Endodermal cell (in vitro differentiated cells): ENCODE results near the gene TMEM150C. TPM values are rescaled to one million over a fixed set of nuclear protein-coding genes. Genes with fewer than 3 reads are reported as not detected.

ENCODE experiments used
- DNase-seq: peaks from one replicate; pipeline ENCODE4 v3.0.0-alpha.2; 2017
- H3K27ac ChIP-seq: 2 replicates; pipeline ENCODE4 v1.5.1; 2013; ENCODE audit warnings: mild to moderate bottlenecking, low read depth, low read length, moderate library complexity
- H3K27me3 ChIP-seq: 2 replicates; pipeline ENCODE4 v1.6.1; 2013; ENCODE audit warnings: mild to moderate bottlenecking, low read length, moderate library complexity; ENCODE audit not compliant: insufficient read depth, control insufficient read depth, poor library complexity, severe bottlenecking
- H3K36me3 ChIP-seq: 2 replicates; pipeline ENCODE4 v1.7.0; 2013; ENCODE audit warnings: mild to moderate bottlenecking, low read length, moderate library complexity; ENCODE audit not compliant: control insufficient read depth, insufficient read depth
- H3K4me1 ChIP-seq: one replicate; pipeline ENCODE4 v1.7.0; 2013; ENCODE audit warnings: low read length; ENCODE audit not compliant: control insufficient read depth, insufficient read depth
- H3K4me3 ChIP-seq: 2 replicates; pipeline ENCODE4 v1.5.1; 2013; ENCODE audit warnings: mild to moderate bottlenecking, low read length, moderate library complexity
- H3K9ac ChIP-seq: 2 replicates; pipeline ENCODE4 v1.6.1; 2013; ENCODE audit warnings: mild to moderate bottlenecking, low read length, moderate library complexity; ENCODE audit not compliant: poor library complexity, severe bottlenecking; ENCODE audit errors: extremely low read depth
- H3K9me3 ChIP-seq: 2 replicates; pipeline ENCODE4 v1.6.1; 2013; ENCODE audit warnings: mild to moderate bottlenecking, low read length, moderate library complexity; ENCODE audit not compliant: control insufficient read depth
- H3K27ac Mint-ChIP-seq: 2 replicates; pipeline ENCODE4 v1.8.0; 2020; ENCODE audit warnings: mixed read lengths
- H3K27me3 Mint-ChIP-seq: 2 replicates; pipeline ENCODE4 v1.8.0; 2021; ENCODE audit warnings: mild to moderate bottlenecking, mixed read lengths; ENCODE audit not compliant: insufficient read depth
- H3K36me3 Mint-ChIP-seq: 2 replicates; pipeline ENCODE4 v1.8.0; 2020; ENCODE audit warnings: low read depth, mixed read lengths
- H3K4me1 Mint-ChIP-seq: 2 replicates; pipeline ENCODE4 v1.8.0; 2020; ENCODE audit warnings: mixed read lengths
- H3K4me3 Mint-ChIP-seq: 2 replicates; pipeline ENCODE4 v1.8.0; 2020; ENCODE audit warnings: mild to moderate bottlenecking, moderate library complexity, mixed read lengths
- H3K9me3 Mint-ChIP-seq: 2 replicates; pipeline ENCODE4 v1.8.0; 2020; ENCODE audit warnings: mild to moderate bottlenecking, mixed read lengths
- WGBS, 2 experiments: methylation state at CpG; one replicate each; pipeline versions ENCODE4 v1.1.5 to v1.1.7; 2013; ENCODE audit warnings: missing lambda C conversion rate in 2 of 2, mixed read lengths in 1 of 2; ENCODE audit not compliant: insufficient coverage in 1 of 2, insufficient read length in 1 of 2; 5-methylcytosine and 5-hydroxymethylcytosine counted together
- total RNA-seq, 2 donors: library from RNA; stranded (reverse); fragmentation: NEBNext Ultra II Directional in 1 of 2; extraction: Animal tissue kit (Norgen Biotek cat#: 25700) in 1 of 2; gene quantifications; 2 replicates in 1 of 2; 3 replicates in 1 of 2; pipeline ENCODE4 v1.2.1, GENCODE V29; 2021
- TF ChIP-seq, protein P1 (sequence below): fragments of 200-600 bp; sonication (generic); conservative IDR thresholded peaks from 2 replicates; pipeline ENCODE4 v1.5.0; 2021; ENCODE audit warnings: antibody characterized with exemption, mild to moderate bottlenecking

TMEM150C gene
- total RNA-seq, 2 donors from 2014 or later: 29.3 to 32.8 TPM

DNA sequence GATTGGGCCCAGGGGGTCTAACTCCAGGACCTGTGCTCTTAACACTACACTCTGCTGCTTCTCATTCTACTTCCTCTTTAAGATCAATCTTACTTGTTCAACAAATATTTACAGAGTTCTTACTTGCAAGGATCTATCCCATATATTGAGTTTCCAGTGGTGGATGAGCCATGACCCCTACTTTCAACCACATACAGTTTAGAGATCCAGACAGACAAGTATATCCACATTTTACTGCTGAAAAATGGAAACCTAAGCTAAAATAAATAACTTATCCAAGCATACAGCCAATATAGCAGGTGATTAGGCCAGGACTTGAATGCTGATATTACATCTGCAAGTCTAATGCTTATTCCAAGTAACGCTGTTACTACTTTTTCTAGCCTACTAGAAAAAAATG, 18.7 kb downstream of the TMEM150C start:
- Histone ChIP-seq H3K9me3 (peaks cover 6% of the 10 kb centered on the region), H3K27ac (no peak overlapping the region), H3K4me3 (no peak overlapping the region), H3K9ac (no peak overlapping the region), H3K36me3 (peaks cover 18% of the 10 kb centered on the region), H3K27me3 (no peaks in the 10 kb centered on the region), H3K4me1 (no peaks in the 10 kb centered on the region)
- Mint-ChIP-seq H3K27me3 (no peaks in the 10 kb centered on the region), H3K4me3 (no peak overlapping the region), H3K27ac (no peak overlapping the region), H3K9me3 (no peaks in the 10 kb centered on the region), H3K36me3 (peaks cover 14% of the 10 kb centered on the region), H3K4me1 (no peaks in the 10 kb centered on the region)
- no peak for DNase-seq
- 96% methylated on average over 1 of the region's 1 CpG; no CpG with 5 or more reads in 1 of the 2 experiments for WGBS, 2 experiments
- TF ChIP-seq, protein P1, sequence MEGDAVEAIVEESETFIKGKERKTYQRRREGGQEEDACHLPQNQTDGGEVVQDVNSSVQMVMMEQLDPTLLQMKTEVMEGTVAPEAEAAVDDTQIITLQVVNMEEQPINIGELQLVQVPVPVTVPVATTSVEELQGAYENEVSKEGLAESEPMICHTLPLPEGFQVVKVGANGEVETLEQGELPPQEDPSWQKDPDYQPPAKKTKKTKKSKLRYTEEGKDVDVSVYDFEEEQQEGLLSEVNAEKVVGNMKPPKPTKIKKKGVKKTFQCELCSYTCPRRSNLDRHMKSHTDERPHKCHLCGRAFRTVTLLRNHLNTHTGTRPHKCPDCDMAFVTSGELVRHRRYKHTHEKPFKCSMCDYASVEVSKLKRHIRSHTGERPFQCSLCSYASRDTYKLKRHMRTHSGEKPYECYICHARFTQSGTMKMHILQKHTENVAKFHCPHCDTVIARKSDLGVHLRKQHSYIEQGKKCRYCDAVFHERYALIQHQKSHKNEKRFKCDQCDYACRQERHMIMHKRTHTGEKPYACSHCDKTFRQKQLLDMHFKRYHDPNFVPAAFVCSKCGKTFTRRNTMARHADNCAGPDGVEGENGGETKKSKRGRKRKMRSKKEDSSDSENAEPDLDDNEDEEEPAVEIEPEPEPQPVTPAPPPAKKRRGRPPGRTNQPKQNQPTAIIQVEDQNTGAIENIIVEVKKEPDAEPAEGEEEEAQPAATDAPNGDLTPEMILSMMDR: no peak

DNA sequence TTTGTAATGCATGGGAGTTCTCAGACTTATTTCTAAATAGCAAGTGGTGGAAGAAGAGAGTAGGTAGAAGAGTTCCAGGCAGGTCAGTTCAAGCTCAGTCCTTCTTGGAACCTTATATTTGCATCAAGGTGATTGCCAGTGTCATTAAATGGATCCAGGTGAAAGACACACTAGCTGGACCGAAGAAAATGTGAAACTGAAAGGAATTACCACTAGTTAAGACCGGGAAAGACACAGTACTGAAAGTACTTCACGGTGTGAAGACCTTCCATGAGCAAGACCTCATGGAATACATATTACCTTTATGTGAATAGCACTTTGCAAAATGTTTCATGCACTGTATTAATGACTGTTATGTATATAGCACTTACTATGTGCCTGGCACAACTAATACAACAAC, 19.1 kb downstream of the TMEM150C start:
- Mint-ChIP-seq H3K4me1 (no peaks in the 10 kb centered on the region), H3K27ac (no peak overlapping the region), H3K9me3 (no peaks in the 10 kb centered on the region), H3K36me3 (peaks cover 9% of the 10 kb centered on the region), H3K27me3 (no peaks in the 10 kb centered on the region), H3K4me3 (no peak overlapping the region)
- no peak overlapping the region for H3K27ac ChIP-seq
- DNase-seq: no peak
- H3K27me3 ChIP-seq: no peaks in the 10 kb centered on the region
- no peaks in the 10 kb centered on the region for H3K4me1 ChIP-seq
- no peak overlapping the region for H3K4me3 ChIP-seq
- WGBS, 2 experiments: 95 to 97% methylated on average over 3 of the region's 3 CpGs
- H3K9ac ChIP-seq: no peak overlapping the region
- H3K36me3 ChIP-seq: peaks cover 14% of the 10 kb centered on the region
- peaks cover 3% of the 10 kb centered on the region for H3K9me3 ChIP-seq
- TF ChIP-seq, protein P1: no peak

DNA sequence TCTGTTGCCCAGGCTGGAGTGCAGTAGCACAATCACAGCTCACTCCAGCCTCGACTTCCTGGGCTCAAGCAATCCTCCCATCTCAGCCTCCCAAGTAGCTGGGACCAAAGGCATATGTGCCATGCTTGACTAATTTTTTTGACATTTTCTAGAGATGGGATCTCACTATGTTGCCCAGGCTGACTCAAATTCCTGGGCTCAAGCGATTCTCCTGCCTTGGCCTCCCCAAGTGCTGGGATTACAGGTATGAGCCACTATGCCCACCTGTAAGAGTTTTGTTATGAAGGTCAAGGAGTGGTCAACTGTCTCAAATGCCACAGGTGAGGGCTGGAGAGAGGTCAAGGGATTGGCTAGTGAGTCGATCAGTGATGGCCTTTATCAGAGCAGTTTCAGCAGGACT, 32.5 kb downstream of the TMEM150C start:
- 90 to 100% methylated on average over 2 to 3 of the region's 3 CpGs for WGBS, 2 experiments
- Mint-ChIP-seq H3K27ac (no peak overlapping the region), H3K4me3 (no peak overlapping the region), H3K9me3 (no peaks in the 10 kb centered on the region), H3K36me3 (no peaks in the 10 kb centered on the region), H3K27me3 (no peaks in the 10 kb centered on the region), H3K4me1 (peaks cover 12% of the 10 kb centered on the region)
- H3K27ac ChIP-seq: no peak overlapping the region
- DNase-seq: no peak
- peaks cover 19% of the 10 kb centered on the region for H3K36me3 ChIP-seq
- no peaks in the 10 kb centered on the region for H3K27me3 ChIP-seq
- TF ChIP-seq, protein P1: no peak
- H3K4me1 ChIP-seq: peaks cover 3% of the 10 kb centered on the region
- no peak overlapping the region for H3K9ac ChIP-seq
- H3K9me3 ChIP-seq: no peaks in the 10 kb centered on the region
- no peak overlapping the region for H3K4me3 ChIP-seq
